PC-3 (cell line): ENCODE measurements around the gene OR10A5.

ENCODE experiments used
- EZH2 ChIP-seq: fragments of 300-600 bp; sonication (generic); IDR thresholded peaks from one replicate; pipeline ENCODE4 v1.6.1; 2017; ENCODE audit warnings: antibody characterized with exemption, mild to moderate bottlenecking, low read length; ENCODE audit not compliant: unreplicated experiment
- EZH2phosphoT487 ChIP-seq: fragments of 300-600 bp; sonication (generic); IDR thresholded peaks from 2 replicates; pipeline ENCODE4 v1.6.1; 2018; ENCODE audit warnings: mild to moderate bottlenecking, antibody characterized with exemption, low read length, borderline replicate concordance
- TF ChIP-seq, protein P1 (sequence below): fragments of 300-600 bp; sonication (generic); conservative IDR thresholded peaks from 2 replicates; pipeline ENCODE4 v1.5.1; 2017; ENCODE audit warnings: antibody characterized with exemption, low read depth, mild to moderate bottlenecking, low read length

DNA sequence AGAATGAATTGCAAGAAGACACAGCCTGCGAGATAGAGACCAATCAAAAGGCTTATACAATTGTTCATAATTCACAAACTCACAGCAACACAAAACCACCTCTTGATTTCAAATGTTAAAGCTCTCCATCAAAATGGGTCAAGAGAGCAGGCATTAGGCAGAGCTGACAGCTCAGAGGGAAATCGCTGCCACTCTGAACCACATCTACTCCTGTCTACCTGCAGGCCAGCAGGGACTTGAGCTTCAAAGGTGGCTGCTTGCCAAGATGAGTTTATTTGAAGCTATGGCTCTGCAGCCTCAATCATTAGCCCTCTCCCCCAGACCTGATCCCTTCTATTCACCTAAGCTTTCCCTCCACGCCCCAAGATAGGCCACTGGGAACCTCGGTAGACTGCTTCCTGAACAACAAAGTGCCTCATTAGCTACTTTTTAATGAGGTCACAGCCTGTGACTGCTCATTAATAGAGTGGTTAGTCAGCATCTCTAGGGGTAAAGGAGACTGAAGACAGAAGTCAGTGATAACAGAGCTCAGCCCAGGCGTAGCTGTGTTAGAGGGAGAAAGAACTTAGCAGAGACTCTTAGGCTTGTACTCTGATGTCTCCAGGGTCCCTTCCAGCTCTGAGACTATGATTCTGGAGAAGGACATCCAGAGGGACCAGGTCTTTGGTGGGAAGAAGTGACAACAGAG, 21.2 kb upstream of the OR10A5 start:
- TF ChIP-seq, protein P1, sequence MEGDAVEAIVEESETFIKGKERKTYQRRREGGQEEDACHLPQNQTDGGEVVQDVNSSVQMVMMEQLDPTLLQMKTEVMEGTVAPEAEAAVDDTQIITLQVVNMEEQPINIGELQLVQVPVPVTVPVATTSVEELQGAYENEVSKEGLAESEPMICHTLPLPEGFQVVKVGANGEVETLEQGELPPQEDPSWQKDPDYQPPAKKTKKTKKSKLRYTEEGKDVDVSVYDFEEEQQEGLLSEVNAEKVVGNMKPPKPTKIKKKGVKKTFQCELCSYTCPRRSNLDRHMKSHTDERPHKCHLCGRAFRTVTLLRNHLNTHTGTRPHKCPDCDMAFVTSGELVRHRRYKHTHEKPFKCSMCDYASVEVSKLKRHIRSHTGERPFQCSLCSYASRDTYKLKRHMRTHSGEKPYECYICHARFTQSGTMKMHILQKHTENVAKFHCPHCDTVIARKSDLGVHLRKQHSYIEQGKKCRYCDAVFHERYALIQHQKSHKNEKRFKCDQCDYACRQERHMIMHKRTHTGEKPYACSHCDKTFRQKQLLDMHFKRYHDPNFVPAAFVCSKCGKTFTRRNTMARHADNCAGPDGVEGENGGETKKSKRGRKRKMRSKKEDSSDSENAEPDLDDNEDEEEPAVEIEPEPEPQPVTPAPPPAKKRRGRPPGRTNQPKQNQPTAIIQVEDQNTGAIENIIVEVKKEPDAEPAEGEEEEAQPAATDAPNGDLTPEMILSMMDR = no peak
- no peak for TF ChIP-seq EZH2
- TF ChIP-seq EZH2phosphoT487 = no peak
